Measurements from ENCODE around the gene CABP1.
"Not testable (repeated sequence)": the region's sequence is repeated elsewhere in the genome, so short reads cannot be mapped to it uniquely, and the experiment has no call there.

The CABP1 gene

DNA sequence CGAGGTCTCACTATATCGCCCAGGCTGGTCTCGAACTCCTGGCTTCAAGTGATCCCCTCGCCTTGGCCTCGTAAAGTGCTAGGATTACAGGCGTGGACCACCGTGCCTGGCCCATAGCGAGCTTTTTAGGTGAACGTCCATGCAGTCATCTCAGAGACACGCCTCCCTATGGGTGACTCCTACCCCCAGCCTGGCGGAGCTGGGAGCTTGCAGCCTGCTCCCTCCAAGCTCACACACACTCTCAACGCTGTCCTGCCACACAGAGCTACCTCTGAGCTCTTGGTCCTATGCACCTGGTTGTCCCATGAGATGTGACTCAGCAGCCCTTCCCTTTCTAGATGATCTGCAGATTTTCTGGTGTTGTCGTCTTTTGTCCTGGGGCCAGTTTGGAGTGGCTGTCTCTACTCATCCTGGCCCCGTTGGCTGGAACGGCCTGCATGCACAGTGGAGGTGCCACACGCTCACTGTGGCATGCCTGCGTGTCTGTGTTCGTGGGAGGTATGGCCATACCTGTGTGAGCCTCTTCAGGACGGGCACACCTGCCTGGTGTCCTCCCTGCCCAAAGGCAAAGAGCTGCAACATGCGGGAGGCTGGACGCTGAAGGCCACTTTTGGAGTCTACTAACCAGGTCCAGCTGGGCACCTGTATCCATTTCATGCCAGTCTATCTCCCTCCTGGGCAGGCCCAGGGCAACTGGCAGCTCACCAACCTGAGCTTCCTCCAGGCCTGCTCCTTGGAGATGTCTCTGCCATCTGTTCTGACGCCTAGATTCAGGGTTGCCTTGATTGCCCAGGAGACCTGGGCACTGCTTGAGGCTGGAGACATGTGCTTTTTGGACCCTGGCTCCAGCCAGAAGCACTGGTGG lies 18.1 kb downstream of the CABP1 start:
- H3K27me3 ChIP-seq (ENCODE audit: control insufficient read depth, insufficient read depth, low read length): no peaks in the 10 kb centered on the region
- no peak overlapping the region for H3K9ac ChIP-seq (ENCODE audit: low read length)
- H3K36me3 ChIP-seq (ENCODE audit: control insufficient read depth, low read depth, low read length): no peaks in the 10 kb centered on the region
- H3K4me1 ChIP-seq (ENCODE audit: control insufficient read depth, low read depth, low read length): no peaks in the 10 kb centered on the region
- H3K4me3 ChIP-seq (ENCODE audit: low read length): no peak overlapping the region
- no peak overlapping the region for H3K27ac ChIP-seq (ENCODE audit: low read length)
- no peaks in the 10 kb centered on the region for H3K9me3 ChIP-seq (ENCODE audit: control insufficient read depth, low read depth, low read length)

DNA sequence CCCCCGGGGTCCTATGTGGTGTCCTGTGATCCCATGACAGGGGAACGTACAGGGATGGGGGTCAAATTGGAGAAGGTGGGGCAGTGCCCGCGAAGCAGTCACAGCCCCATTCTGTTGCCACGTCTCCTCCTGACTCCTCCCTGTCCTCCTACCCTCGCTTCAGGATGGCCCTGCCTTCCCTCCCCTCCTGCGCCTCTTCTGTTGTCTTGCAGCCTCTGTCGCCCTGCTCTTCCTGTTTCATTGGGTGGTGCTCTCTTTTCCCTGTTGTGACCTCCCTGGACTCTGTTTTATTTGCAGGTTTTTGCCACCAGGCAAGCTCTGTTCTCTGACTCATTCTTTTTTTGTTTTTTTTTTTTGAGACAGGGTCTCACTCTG lies 18.7 kb downstream of the CABP1 start:
- Histone ChIP-seq H3K9me3 (ENCODE audit: control insufficient read depth, low read depth, low read length) (no peaks in the 10 kb centered on the region), H3K4me3 (ENCODE audit: low read length) (no peak overlapping the region), H3K9ac (ENCODE audit: low read length) (no peak overlapping the region), H3K27ac (ENCODE audit: low read length) (no peak overlapping the region), H3K36me3 (ENCODE audit: control insufficient read depth, low read depth, low read length) (no peaks in the 10 kb centered on the region), H3K4me1 (ENCODE audit: control insufficient read depth, low read depth, low read length) (no peaks in the 10 kb centered on the region), H3K27me3 (ENCODE audit: control insufficient read depth, insufficient read depth, low read length) (no peaks in the 10 kb centered on the region)

DNA sequence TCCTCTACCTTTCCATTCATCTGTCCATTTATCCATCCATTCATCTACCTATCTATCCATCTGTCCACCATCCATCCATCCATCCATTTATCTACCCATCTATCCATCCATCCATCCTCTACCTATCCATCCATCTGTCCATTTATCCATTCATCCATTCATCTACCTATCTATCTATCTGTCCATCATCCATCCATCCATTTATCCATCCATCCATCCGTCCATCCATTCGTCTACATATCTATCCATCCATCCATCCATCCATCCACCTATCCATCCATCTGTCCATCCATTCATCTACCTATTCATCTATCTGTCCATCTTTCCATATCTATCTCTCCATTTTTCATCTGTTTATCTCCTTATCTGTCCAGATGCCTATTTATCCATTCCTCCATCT lies 21.0 kb downstream of the CABP1 start:
- Histone ChIP-seq H3K27me3 (ENCODE audit: control insufficient read depth, insufficient read depth, low read length) (no peaks in the 10 kb centered on the region), H3K4me3 (ENCODE audit: low read length) (no peak overlapping the region), H3K36me3 (ENCODE audit: control insufficient read depth, low read depth, low read length) (no peaks in the 10 kb centered on the region), H3K4me1 (ENCODE audit: control insufficient read depth, low read depth, low read length) (no peaks in the 10 kb centered on the region), H3K9me3 (ENCODE audit: control insufficient read depth, low read depth, low read length) (no peaks in the 10 kb centered on the region), H3K9ac (ENCODE audit: low read length) (no peak overlapping the region), H3K27ac (ENCODE audit: low read length) (no peak overlapping the region)

DNA sequence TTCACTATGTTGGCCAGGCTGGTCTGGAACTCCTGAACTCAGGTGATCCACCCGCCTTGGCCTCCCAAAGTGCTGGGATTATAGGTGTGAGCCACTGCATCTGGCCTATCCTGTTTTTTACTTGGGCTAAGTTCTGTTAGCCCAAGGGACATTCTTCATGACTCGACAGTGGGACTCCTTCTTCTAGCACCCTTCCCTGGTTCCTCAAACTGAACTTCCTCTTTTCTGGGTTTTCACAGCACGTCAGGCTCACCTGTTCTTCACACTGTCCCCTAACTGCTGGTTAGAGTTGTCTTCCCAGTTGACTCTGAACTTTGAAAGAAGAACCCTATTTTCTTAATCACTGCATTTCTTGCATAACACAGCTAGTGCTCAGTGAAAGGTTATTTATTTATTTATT lies 22.5 kb downstream of the CABP1 start:
- no peak overlapping the region for H3K27ac ChIP-seq (ENCODE audit: low read length)
- no peak overlapping the region for H3K9ac ChIP-seq (ENCODE audit: low read length)
- H3K4me3 ChIP-seq (ENCODE audit: low read length): no peak overlapping the region
- no peaks in the 10 kb centered on the region for H3K4me1 ChIP-seq (ENCODE audit: control insufficient read depth, low read depth, low read length)
- no peaks in the 10 kb centered on the region for H3K9me3 ChIP-seq (ENCODE audit: control insufficient read depth, low read depth, low read length)
- H3K36me3 ChIP-seq (ENCODE audit: control insufficient read depth, low read depth, low read length): no peaks in the 10 kb centered on the region
- no peaks in the 10 kb centered on the region for H3K27me3 ChIP-seq (ENCODE audit: control insufficient read depth, insufficient read depth, low read length)

DNA sequence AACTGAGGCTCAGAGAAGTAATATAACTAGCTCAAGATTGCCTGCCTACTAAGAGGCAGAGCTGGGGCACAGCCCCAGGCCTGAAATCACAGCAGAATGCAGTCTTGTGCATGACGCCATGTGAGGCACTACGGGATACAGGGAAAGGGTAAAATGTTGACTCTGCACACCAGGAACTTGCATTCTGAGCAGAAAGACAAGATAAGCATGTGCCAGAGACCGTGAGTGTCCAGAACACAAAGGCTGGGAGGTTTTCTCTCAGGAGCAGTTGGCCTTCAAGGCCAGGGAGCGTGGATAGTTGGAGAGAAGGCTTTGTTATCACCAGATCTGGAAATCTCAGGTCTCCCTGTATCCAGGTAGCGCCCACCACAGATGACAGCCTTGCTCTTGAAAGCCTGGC lies 23.3 kb downstream of the CABP1 start:
- H3K27me3 ChIP-seq (ENCODE audit: control insufficient read depth, insufficient read depth, low read length): no peaks in the 10 kb centered on the region
- H3K9ac ChIP-seq (ENCODE audit: low read length): no peak overlapping the region
- H3K4me3 ChIP-seq (ENCODE audit: low read length): no peak overlapping the region
- no peaks in the 10 kb centered on the region for H3K9me3 ChIP-seq (ENCODE audit: control insufficient read depth, low read depth, low read length)
- H3K36me3 ChIP-seq (ENCODE audit: control insufficient read depth, low read depth, low read length): no peaks in the 10 kb centered on the region
- H3K27ac ChIP-seq (ENCODE audit: low read length): no peak overlapping the region
- H3K4me1 ChIP-seq (ENCODE audit: control insufficient read depth, low read depth, low read length): peaks cover 7% of the 10 kb centered on the region

DNA sequence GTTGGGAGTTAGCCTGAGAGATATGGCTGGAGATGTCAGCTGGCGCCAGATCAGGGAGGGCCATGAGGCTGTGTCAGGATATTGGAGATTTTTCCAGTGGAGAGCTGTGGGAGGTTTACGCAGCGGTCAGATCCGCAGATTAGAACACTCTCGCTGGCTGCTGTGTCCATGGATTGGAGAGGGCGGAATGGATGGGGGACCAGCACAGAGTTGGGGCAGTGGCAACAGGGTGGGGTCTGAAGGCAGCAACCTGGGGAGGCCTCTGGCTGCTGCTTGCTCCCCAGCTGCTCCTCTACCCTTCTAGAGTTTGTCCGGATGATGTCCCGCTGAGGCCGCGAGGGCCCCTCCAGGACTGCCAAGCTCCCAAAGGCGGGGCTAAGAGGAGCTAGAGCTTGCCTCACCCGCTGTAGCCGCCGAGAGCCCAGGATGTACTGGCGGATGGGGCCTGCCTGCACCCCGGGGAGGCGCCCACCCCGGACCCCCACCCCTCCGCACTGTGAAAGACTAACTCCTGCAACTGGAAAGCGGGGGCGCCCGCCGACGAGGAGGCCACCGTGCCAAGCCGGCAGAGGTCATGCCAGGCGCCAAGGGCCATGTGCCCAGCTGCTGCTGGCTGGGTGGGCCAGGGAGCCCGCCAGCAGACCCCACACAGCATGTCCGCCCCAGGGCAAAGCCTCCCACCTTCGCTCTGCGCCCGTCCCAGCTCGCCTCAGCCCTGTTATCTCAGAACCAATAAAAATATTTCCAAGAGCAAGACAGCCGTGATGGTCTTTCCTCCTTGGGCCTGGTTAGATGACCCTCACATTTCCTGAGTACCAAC lies 26.4 kb downstream of the CABP1 start:
- Histone ChIP-seq H3K27ac (ENCODE audit: low read length) (no peak overlapping the region), H3K27me3 (ENCODE audit: control insufficient read depth, insufficient read depth, low read length) (no peaks in the 10 kb centered on the region), H3K9me3 (ENCODE audit: control insufficient read depth, low read depth, low read length) (no peaks in the 10 kb centered on the region), H3K4me3 (ENCODE audit: low read length) (no peak overlapping the region), H3K4me1 (ENCODE audit: control insufficient read depth, low read depth, low read length) (peaks cover 18% of the 10 kb centered on the region), H3K36me3 (ENCODE audit: control insufficient read depth, low read depth, low read length) (no peaks in the 10 kb centered on the region), H3K9ac (ENCODE audit: low read length) (no peak overlapping the region)

DNA sequence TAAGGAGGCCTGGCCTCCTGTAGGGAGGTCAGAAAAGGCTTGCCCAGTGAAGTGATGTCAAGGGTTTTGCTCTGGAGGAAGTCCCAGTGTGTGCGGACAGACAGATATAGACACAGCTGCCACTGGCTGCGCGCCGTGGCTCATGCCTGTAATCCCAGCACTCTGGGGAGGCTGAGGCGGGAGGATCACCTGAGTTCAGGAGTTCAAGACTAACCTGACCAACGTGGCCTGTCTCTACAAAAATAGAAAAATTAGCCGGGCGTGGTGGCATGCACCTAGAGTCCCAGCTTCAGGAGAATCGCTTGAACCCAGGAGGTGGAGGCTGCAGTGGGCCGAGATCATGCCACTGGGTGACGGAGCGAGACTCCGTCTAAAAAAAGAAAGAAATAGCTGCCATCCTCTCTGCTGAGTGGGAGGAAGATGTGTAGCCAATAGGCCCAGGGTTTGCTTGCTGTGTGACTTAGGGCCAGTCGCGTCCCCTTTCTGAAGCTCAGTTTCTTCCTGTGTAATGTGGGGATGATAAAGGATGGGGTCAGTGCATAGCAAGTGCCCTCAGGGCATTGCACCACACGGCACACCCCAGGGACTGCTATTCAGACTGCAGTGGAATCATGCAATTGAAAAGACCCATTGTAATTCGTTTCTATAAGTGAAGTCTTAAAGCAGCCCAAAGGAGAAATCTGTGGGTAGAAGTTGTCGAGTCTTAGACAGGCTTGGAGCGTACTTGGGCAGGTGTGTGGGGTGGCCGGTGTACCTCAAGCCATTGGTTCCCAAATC lies 27.9 kb downstream of the CABP1 start:
- Histone ChIP-seq H3K27me3 (ENCODE audit: control insufficient read depth, insufficient read depth, low read length) (no peaks in the 10 kb centered on the region), H3K4me3 (ENCODE audit: low read length) (peak overlapping the region; percentile 40), H3K9ac (ENCODE audit: low read length) (peak overlapping the region; percentile 4), H3K27ac (ENCODE audit: low read length) (no peak overlapping the region), H3K4me1 (ENCODE audit: control insufficient read depth, low read depth, low read length) (peaks cover 18% of the 10 kb centered on the region), H3K9me3 (ENCODE audit: control insufficient read depth, low read depth, low read length) (no peaks in the 10 kb centered on the region), H3K36me3 (ENCODE audit: control insufficient read depth, low read depth, low read length) (no peaks in the 10 kb centered on the region)

DNA sequence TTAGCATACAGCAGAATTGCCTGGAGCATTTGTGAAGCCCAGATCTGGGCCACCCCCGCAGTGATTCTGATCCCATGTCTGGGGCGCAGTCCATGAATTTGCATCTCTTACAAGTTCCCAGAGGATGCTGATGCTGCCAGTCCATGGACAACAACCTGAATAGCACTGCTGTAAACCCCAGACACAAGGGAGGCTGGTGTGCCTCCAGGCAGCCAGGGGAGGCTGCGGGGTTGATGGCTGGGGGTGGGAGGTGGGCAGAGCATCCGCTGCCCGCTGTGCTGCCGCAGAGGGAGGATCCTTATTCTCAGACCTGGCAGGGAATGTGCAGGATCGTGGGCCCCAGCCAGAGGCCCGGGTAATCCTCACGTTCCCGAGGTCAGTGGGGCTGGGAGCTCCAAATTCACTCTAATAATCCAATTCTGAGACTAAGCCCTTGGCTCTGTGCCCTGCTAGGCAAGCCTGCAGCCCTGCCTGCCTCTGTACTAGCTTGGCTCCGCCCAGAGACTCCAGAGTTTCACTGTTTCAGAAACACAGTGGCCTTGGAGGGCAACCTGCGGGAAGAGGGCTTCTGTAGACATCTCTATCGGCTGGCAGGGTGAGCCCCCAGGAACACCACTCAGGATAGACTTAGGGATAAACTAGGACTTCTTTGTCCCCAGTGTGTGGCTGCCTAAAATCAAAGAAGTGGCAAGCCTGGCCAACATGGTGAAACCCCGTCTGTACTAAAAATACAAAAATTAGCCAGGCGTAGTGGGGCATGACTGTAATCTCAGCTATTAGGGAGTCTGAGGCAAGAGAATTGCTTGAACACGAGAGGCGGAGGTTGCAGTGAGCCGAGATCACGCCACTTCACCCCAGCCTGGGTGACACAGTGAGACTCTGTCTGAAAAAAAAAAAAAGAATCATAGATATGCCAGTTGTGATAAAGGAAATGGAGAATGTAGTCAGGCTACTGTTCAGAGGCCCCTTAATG lies 28.7 kb downstream of the CABP1 start:
- Histone ChIP-seq H3K9ac (ENCODE audit: low read length) (peak overlapping the region; percentile 4), H3K27me3 (ENCODE audit: control insufficient read depth, insufficient read depth, low read length) (no peaks in the 10 kb centered on the region), H3K4me3 (ENCODE audit: low read length) (peak overlapping the region; percentile 40), H3K36me3 (ENCODE audit: control insufficient read depth, low read depth, low read length) (no peaks in the 10 kb centered on the region), H3K4me1 (ENCODE audit: control insufficient read depth, low read depth, low read length) (peaks cover 18% of the 10 kb centered on the region), H3K9me3 (ENCODE audit: control insufficient read depth, low read depth, low read length) (no peaks in the 10 kb centered on the region), H3K27ac (ENCODE audit: low read length) (no peak overlapping the region)

DNA sequence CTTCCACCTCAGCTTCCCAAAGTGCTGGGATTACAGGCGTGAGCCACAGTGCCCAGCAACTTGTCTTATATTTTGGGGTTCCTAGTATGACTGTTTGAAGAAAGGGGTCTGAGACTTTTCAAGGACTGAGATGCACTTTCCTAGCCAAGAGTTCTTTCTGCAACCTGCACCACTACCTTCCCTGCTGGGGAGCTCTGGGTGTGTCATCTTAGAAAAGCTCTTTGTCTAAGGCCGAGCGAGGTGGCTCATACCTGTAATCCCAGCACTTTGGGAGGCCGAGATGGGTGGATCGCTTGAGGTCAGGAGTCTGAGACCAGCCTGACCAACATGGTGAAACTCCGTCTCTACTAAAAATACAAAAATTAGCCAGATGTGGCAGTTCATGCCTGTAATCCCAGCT lies 29.8 kb downstream of the CABP1 start:
- H3K4me1 ChIP-seq (ENCODE audit: control insufficient read depth, low read depth, low read length): peaks cover 18% of the 10 kb centered on the region
- H3K4me3 ChIP-seq (ENCODE audit: low read length); H3K27me3 ChIP-seq (ENCODE audit: control insufficient read depth, insufficient read depth, low read length); H3K27ac ChIP-seq (ENCODE audit: low read length); H3K9me3 ChIP-seq (ENCODE audit: control insufficient read depth, low read depth, low read length); H3K9ac ChIP-seq (ENCODE audit: low read length); H3K36me3 ChIP-seq (ENCODE audit: control insufficient read depth, low read depth, low read length): not testable (repeated sequence)

DNA sequence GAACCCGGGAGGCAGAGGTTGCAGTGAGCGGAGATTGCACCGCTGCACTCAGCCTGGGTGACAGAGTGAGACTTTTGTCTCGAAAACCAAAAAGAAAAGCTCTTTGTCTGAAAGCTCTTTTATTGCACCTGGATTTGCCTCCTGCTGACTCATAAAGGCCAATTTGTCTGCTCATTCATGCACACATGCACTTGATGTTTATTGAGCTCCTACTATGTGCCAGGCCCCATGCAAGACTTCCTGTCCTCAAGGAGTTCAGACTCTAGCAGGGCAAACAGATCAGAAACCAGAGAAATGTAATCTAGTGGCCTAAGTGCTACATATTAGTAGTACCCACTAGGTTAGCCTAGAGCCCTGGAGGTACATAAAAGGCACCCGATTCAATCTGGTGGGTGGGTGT lies 30.2 kb downstream of the CABP1 start:
- no peak overlapping the region for H3K4me3 ChIP-seq (ENCODE audit: low read length)
- H3K36me3 ChIP-seq (ENCODE audit: control insufficient read depth, low read depth, low read length): no peaks in the 10 kb centered on the region
- peaks cover 18% of the 10 kb centered on the region for H3K4me1 ChIP-seq (ENCODE audit: control insufficient read depth, low read depth, low read length)
- no peak overlapping the region for H3K9ac ChIP-seq (ENCODE audit: low read length)
- no peak overlapping the region for H3K27ac ChIP-seq (ENCODE audit: low read length)
- no peaks in the 10 kb centered on the region for H3K9me3 ChIP-seq (ENCODE audit: control insufficient read depth, low read depth, low read length)
- no peaks in the 10 kb centered on the region for H3K27me3 ChIP-seq (ENCODE audit: control insufficient read depth, insufficient read depth, low read length)

Measured in iPS-18a (cell line).